NCI-H146 treated with DMSO at 0.1 percent for 48 hours (cell line): Measurements from ENCODE around the gene MAP1A.

Experiments used
- DNase-seq: peaks from one replicate; lab custom pipeline; 2025; ENCODE audit not compliant: unreplicated experiment; lab: John Stamatoyannopoulos, UW

MAP1A gene

GRCh38 chr15:43510200-43511011, 7.0 kb upstream of the MAP1A start:
- DNase-seq: peak; percentile 84

GRCh38 chr15:43511012-43511885, 6.2 kb upstream of the MAP1A start:
- peak; percentile 65 for DNase-seq

GRCh38 chr15:43513550-43513949, 3.9 kb upstream of the MAP1A start:
- DNase-seq: no peak

GRCh38 chr15:43514241-43515057, 3.0 kb upstream of the MAP1A start:
- DNase-seq: peak; percentile 25

- DNase-seq: no peak
Observed at GRCh38 chr15:43515741-43516140, 1.7 kb upstream of the MAP1A start.

- DNase-seq: no peak
Observed at GRCh38 chr15:43516185-43516584, 1.2 kb upstream of the MAP1A start.

- DNase-seq: no peak
Observed at GRCh38 chr15:43516801-43517353, 531 bp upstream of the MAP1A start.

- DNase-seq: peak; percentile 38
Observed at GRCh38 chr15:43518197-43518761, 871 bp downstream of the MAP1A start.

GRCh38 chr15:43519196-43519595, 1.8 kb downstream of the MAP1A start:
- no peak for DNase-seq

- DNase-seq: no peak
Observed at GRCh38 chr15:43520138-43520537, 2.7 kb downstream of the MAP1A start.

GRCh38 chr15:43521419-43521818, 4.0 kb downstream of the MAP1A start:
- DNase-seq: no peak

GRCh38 chr15:43522247-43522646, 4.8 kb downstream of the MAP1A start:
- DNase-seq: no peak

- DNase-seq: no peak
Observed at GRCh38 chr15:43523646-43524045, 6.2 kb downstream of the MAP1A start.

GRCh38 chr15:43524254-43524845, 6.9 kb downstream of the MAP1A start:
- no peak for DNase-seq

GRCh38 chr15:43525131-43525530, 7.7 kb downstream of the MAP1A start:
- DNase-seq: no peak

GRCh38 chr15:43526261-43526930, 9.0 kb downstream of the MAP1A start:
- DNase-seq: no peak

GRCh38 chr15:43527016-43527801, 9.8 kb downstream of the MAP1A start:
- no peak for DNase-seq

- DNase-seq: no peak
Observed at GRCh38 chr15:43527802-43528541, 10.6 kb downstream of the MAP1A start.
